CD4-positive, alpha-beta memory T cell (primary cell): ENCODE data around the gene MDM1. TPM values are rescaled to one million over a fixed set of nuclear protein-coding genes. Genes with fewer than 3 reads are reported as not detected.

Source experiments
- CTCF ChIA-PET: fragments of 350-600 bp; sonication (Branson Sonifier 250); formaldehyde crosslinking; loops from one replicate; lab custom pipeline; 2021; ENCODE audit warnings: inconsistent platforms; ENCODE audit not compliant: partially characterized antibody; lab: Charles Lee
- POLR2A ChIA-PET: fragments of 350-600 bp; sonication (Branson Sonifier 250); formaldehyde crosslinking; loops from one replicate; lab custom pipeline; 2021; ENCODE audit not compliant: partially characterized antibody; lab: Charles Lee
- DNase-seq, 5 donors: peaks; one replicate each; pipeline versions ENCODE4 v3.0.0 to v3.0.0-alpha.2; 2020 to 2022; ENCODE audit warnings: mixed read lengths in 1 of 5
- H3K27ac ChIP-seq: one replicate; pipeline ENCODE4 v1.7.0; 2013; ENCODE audit warnings: low read depth, low read length
- H3K27me3 ChIP-seq: 2 replicates; pipeline ENCODE4 v1.7.0; 2013; ENCODE audit warnings: mild to moderate bottlenecking, low read length, moderate library complexity; ENCODE audit not compliant: insufficient read depth
- H3K36me3 ChIP-seq: 2 replicates; pipeline ENCODE4 v1.7.0; 2013; ENCODE audit warnings: mild to moderate bottlenecking, low read length, moderate library complexity; ENCODE audit not compliant: insufficient read depth
- H3K4me1 ChIP-seq: 2 replicates; pipeline ENCODE4 v1.7.0; 2013; ENCODE audit warnings: mild to moderate bottlenecking, low read length, moderate library complexity; ENCODE audit not compliant: insufficient read depth
- H3K4me3 ChIP-seq, 2 donors: one replicate each; pipeline ENCODE4 v1.7.0; 2013; ENCODE audit warnings: low read length in 2 of 2, mild to moderate bottlenecking in 1 of 2
- H3K9me3 ChIP-seq, 2 donors: one replicate each; pipeline ENCODE4 v1.7.0; 2013; ENCODE audit warnings: low read length in 2 of 2, control low read depth in 1 of 2; ENCODE audit not compliant: control insufficient read depth in 1 of 2
- H3K27ac Mint-ChIP-seq, 7 donors: one replicate each; pipeline ENCODE4 v1.8.0; 2020 to 2021; ENCODE audit warnings: mixed read lengths in 7 of 7, mild to moderate bottlenecking in 6 of 7, inconsistent platforms in 3 of 7, moderate library complexity in 3 of 7
- H3K27me3 Mint-ChIP-seq, 2 donors: one replicate each; pipeline ENCODE4 v1.8.0; 2020 to 2021; ENCODE audit warnings: mixed read lengths in 2 of 2
- H3K36me3 Mint-ChIP-seq, 2 donors: one replicate each; pipeline ENCODE4 v1.8.0; 2020 to 2021; ENCODE audit warnings: mixed read lengths in 2 of 2, inconsistent platforms in 1 of 2, mild to moderate bottlenecking in 1 of 2
- H3K4me1 Mint-ChIP-seq, 4 donors: one replicate each; pipeline ENCODE4 v1.8.0; 2020 to 2021; ENCODE audit warnings: mixed read lengths in 4 of 4, mild to moderate bottlenecking in 1 of 4
- H3K4me3 Mint-ChIP-seq, 8 donors: one replicate each; pipeline ENCODE4 v1.8.0; 2020 to 2021; ENCODE audit warnings: mixed read lengths in 8 of 8, mild to moderate bottlenecking in 7 of 8, moderate library complexity in 6 of 8, inconsistent platforms in 3 of 8
- H3K9me3 Mint-ChIP-seq, 8 donors: one replicate each; pipeline ENCODE4 v1.8.0; 2020 to 2021; ENCODE audit warnings: mixed read lengths in 8 of 8, mild to moderate bottlenecking in 5 of 8, inconsistent platforms in 3 of 8, moderate library complexity in 1 of 8
- intact Hi-C: fragments of 100-400 bp; cut with micrococcal nuclease; formaldehyde crosslinking; loops from one replicate; pipeline ENCODE4 v1.15.1; 2023
- polyA plus RNA-seq, 2 donors: library from polyadenylated mRNA; unstranded; fragments of 300-500 nt; fragmentation: Illumina TruSeq; gene quantifications; one replicate each; pipeline ENCODE4 v1.2.3, GENCODE V29; 2021
- total RNA-seq, 2 experiments: library from RNA; stranded (reverse); gene quantifications; one replicate each; pipeline ENCODE4 v1.2.3, GENCODE V29; 2021

Gene MDM1
- total and polyA plus RNA-seq, 4 experiments from 2014 or later: 11.7 to 29.4 (median 20.0) TPM

DNA sequence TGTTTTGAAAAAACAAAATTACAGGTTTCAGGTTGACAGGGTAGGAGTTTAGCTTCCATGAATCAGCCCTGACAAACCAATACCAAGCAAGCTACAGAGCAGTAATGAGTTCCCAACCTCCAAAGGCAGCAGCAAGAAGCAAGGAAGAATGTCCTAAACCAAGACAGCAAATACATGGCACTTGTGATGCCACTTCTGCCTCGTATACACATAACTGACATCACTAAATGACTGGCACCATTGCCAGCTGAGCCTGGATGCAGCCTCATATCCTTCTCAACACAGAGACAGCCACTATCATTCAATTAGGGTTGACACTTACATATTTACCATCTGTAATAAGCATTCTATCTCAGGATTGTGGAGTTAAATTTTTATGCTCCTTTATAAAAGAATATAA, 35.0 kb upstream of the MDM1 start:
- Histone ChIP-seq H3K36me3 (no peaks in the 10 kb centered on the region), H3K27me3 (no peaks in the 10 kb centered on the region), H3K4me3 (no peak overlapping the region), H3K9me3 (no peaks in the 10 kb centered on the region), H3K27ac (no peak overlapping the region), H3K4me1 (peaks cover 63% of the 10 kb centered on the region)
- ChIA-PET CTCF (no interaction called here), POLR2A (interaction anchor here (0.6 to 3.3 kb wide), 2 partner anchors 245 to 259 kb away, joined by 4 to 55 read pairs; partner anchors contain the start of gene RAP1B)
- H3K27ac Mint-ChIP-seq: peak overlapping the region in 6 of 7 donors; percentile 19 to 97 (median 82)
- peak overlapping the region in 4 of 8 donors; percentile 6 to 86 (median 45) for H3K4me3 Mint-ChIP-seq
- intact Hi-C loops: loop anchor here (5.0 kb wide), 1 partner anchor 170 kb away; no protein-coding TSS in a partner anchor
- no peaks in the 10 kb centered on the region for H3K27me3 Mint-ChIP-seq
- no peak for DNase-seq
- H3K4me1 Mint-ChIP-seq: peaks cover 53 to 91% (median 61%) of the 10 kb centered on the region in 4 donors
- H3K36me3 Mint-ChIP-seq: no peaks in the 10 kb centered on the region
- H3K9me3 Mint-ChIP-seq: peaks cover 0 to under 1% (median 0%) of the 10 kb centered on the region in 8 donors

DNA sequence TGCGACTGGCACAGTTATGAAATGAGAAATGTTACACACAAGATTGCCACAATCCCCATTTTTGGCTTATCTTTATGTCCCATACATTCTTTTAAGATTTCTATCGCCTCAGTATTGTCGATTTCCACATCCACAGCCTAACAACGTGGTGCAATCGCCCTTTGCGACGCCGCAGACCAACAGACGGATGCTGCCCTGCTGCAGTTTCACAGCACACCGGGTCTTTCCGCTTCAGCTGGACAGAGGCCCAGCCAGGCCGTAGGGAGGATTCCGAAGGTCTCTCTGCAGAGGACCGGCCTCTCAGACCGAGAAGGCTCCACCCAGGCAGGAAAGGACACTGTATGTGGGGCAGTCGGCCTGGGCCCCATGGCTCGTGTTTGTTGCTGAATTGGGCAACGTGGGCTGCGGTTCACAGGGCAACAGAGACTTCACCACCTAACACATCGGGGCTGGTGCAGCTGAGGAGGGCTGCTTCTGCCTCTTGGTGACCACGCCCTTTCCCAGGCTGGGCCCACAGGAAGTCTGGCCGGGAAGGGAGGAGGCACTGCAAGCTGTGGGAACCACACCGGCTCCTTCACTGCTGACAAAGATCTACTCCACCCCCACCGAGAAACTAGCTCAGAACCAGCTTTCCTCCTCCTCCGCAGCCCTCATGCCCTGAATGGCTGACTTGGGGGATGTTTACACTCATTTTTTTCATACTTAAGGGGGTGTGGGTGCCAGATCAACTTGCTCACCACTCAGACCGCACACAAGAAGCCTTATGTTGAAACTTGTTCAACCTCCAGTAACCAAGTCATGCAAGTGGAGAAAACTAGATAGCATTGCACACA, 32.9 kb upstream of the MDM1 start:
- Mint-ChIP-seq H3K9me3 (peaks cover 0 to 3% (median 0%) of the 10 kb centered on the region in 8 donors), H3K27me3 (no peaks in the 10 kb centered on the region), H3K4me1 (peaks cover 54 to 81% (median 60%) of the 10 kb centered on the region in 4 donors), H3K27ac (peak overlapping the region; percentile 91 to 97 (median 96)), H3K36me3 (no peaks in the 10 kb centered on the region), H3K4me3 (peak overlapping the region; percentile 77 to 92 (median 84))
- no peaks in the 10 kb centered on the region for H3K9me3 ChIP-seq
- peaks cover 59% of the 10 kb centered on the region for H3K4me1 ChIP-seq
- CTCF ChIA-PET: interaction anchor here (0.9 to 2.0 kb wide), 6 partner anchors 9 to 323 kb away, joined by 3 to 8 read pairs (median 4); partner anchors contain the start of gene NUP107
- intact Hi-C loops: loop anchor here (1.0 to 5.0 kb wide), 5 partner anchors 9 to 442 kb away; partner anchors contain the start of gene RAP1B
- POLR2A ChIA-PET: interaction anchor here (0.7 to 3.3 kb wide), 26 partner anchors 9 to 1096 kb away, joined by 3 to 55 read pairs (median 4); partner anchors contain the start of genes CAND1, MDM2, NUP107 and RAP1B
- peak; percentile 82 to 91 (median 88) for DNase-seq
- H3K27me3 ChIP-seq: no peaks in the 10 kb centered on the region
- H3K36me3 ChIP-seq: no peaks in the 10 kb centered on the region
- peak overlapping the region in 1 of 2 donors; percentile 51 for H3K4me3 ChIP-seq
- peak overlapping the region; percentile 76 for H3K27ac ChIP-seq

DNA sequence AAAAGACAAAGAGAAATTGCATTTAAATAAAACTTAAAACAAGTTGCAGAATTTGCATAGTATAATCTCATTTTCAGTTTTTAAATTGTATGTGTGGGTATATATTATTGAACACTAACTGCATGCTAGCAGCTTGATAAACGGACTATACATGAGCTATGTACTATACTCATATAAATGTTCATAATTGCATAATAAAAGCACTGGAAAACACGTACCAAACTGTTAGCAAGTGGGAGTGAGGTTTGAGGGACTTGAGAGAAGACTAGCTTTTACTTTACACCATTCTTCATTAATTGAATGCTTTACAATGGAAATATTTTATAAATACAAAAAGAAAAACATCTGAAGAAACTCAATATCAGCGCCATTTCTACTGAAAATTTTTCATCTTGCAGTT, 32.2 kb upstream of the MDM1 start:
- intact Hi-C loops: loop anchor here (2.0 kb wide), 1 partner anchor 226 kb away; no protein-coding TSS in a partner anchor
- Histone ChIP-seq H3K4me3 (peak overlapping the region in 1 of 2 donors; percentile 51), H3K4me1 (peaks cover 58% of the 10 kb centered on the region), H3K27ac (peak overlapping the region; percentile 76), H3K36me3 (no peaks in the 10 kb centered on the region), H3K27me3 (no peaks in the 10 kb centered on the region), H3K9me3 (no peaks in the 10 kb centered on the region)
- no peak for DNase-seq
- Mint-ChIP-seq H3K36me3 (no peaks in the 10 kb centered on the region), H3K4me1 (peaks cover 55 to 77% (median 62%) of the 10 kb centered on the region in 4 donors), H3K27ac (peak overlapping the region; percentile 91 to 97 (median 96)), H3K9me3 (peaks cover 0 to 3% (median 0%) of the 10 kb centered on the region in 8 donors), H3K4me3 (peak overlapping the region; percentile 77 to 92 (median 84)), H3K27me3 (no peaks in the 10 kb centered on the region)
- ChIA-PET CTCF (interaction anchor here (1.6 kb wide), 1 partner anchor 12 kb away, joined by 5 read pairs; no protein-coding TSS in a partner anchor), POLR2A (interaction anchor here (1.3 to 3.3 kb wide), 8 partner anchors 10 to 443 kb away, joined by 3 to 55 read pairs (median 9); partner anchors contain the start of genes MDM2 and RAP1B)

GRCh38 chr12:68361953-68362352, 29.8 kb upstream of the MDM1 start:
- intact Hi-C loops: no loop called here
- H3K27ac Mint-ChIP-seq: no peak overlapping the region
- Histone ChIP-seq H3K27me3 (no peaks in the 10 kb centered on the region), H3K4me3 (no peak overlapping the region), H3K36me3 (no peaks in the 10 kb centered on the region), H3K4me1 (peaks cover 51% of the 10 kb centered on the region), H3K27ac (no peak overlapping the region), H3K9me3 (no peaks in the 10 kb centered on the region)
- H3K36me3 Mint-ChIP-seq: no peaks in the 10 kb centered on the region
- no peaks in the 10 kb centered on the region for H3K27me3 Mint-ChIP-seq
- CTCF ChIA-PET: interaction anchor here (0.5 kb wide), 1 partner anchor 274 kb away, joined by 3 read pairs; no protein-coding TSS in a partner anchor
- H3K4me1 Mint-ChIP-seq: peaks cover 43 to 65% (median 51%) of the 10 kb centered on the region in 4 donors
- DNase-seq: no peak
- peaks cover 0 to 3% (median 0%) of the 10 kb centered on the region in 8 donors for H3K9me3 Mint-ChIP-seq
- POLR2A ChIA-PET: interaction anchor here (1.2 kb wide), 1 partner anchor 11 kb away, joined by 3 read pairs; no protein-coding TSS in a partner anchor
- H3K4me3 Mint-ChIP-seq: no peak overlapping the region

DNA sequence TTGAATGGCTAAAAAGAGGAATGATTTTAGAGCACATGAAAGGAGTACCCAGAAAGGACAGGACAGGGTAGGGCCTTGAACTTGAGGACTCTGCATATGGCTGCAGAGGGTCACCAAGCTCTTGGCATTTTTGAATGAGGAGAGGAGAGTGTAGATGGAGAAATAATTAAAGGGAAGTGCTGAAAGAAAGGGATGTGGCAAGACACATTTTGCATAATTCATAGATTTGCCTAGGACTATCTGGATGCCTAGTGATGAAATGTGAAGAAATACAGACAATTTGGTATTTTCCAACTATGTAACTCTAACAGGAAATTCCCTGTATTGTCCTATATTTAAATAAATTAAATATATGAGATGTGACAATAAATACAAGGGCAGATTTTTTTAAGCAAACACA, 27.5 kb upstream of the MDM1 start:
- no peaks in the 10 kb centered on the region for H3K27me3 ChIP-seq
- H3K27ac ChIP-seq: no peak overlapping the region
- Mint-ChIP-seq H3K27ac (peak overlapping the region in 3 of 7 donors; percentile 24 to 80 (median 36)), H3K36me3 (no peaks in the 10 kb centered on the region), H3K4me3 (no peak overlapping the region), H3K4me1 (peaks cover 26 to 44% (median 32%) of the 10 kb centered on the region in 4 donors), H3K9me3 (peaks cover 0 to 3% (median 0%) of the 10 kb centered on the region in 8 donors), H3K27me3 (no peaks in the 10 kb centered on the region)
- ChIA-PET POLR2A (interaction anchor here (1.2 to 2.3 kb wide), 9 partner anchors 13 to 448 kb away, joined by 3 to 12 read pairs (median 5); partner anchors contain the start of genes MDM2, NUP107, RAP1B and SLC35E3), CTCF (interaction anchor here (0.7 to 5.8 kb wide), 23 partner anchors 15 to 470 kb away, joined by 3 to 46 read pairs (median 4); partner anchors contain the start of genes NUP107 and RAP1B)
- H3K9me3 ChIP-seq: no peaks in the 10 kb centered on the region
- DNase-seq: no peak
- H3K4me3 ChIP-seq: no peak overlapping the region
- peaks cover 29% of the 10 kb centered on the region for H3K4me1 ChIP-seq
- intact Hi-C loops: loop anchor here (1.0 to 5.0 kb wide), 4 partner anchors 327 to 711 kb away; partner anchors contain the start of genes NUP107 and SLC35E3
- no peaks in the 10 kb centered on the region for H3K36me3 ChIP-seq

DNA sequence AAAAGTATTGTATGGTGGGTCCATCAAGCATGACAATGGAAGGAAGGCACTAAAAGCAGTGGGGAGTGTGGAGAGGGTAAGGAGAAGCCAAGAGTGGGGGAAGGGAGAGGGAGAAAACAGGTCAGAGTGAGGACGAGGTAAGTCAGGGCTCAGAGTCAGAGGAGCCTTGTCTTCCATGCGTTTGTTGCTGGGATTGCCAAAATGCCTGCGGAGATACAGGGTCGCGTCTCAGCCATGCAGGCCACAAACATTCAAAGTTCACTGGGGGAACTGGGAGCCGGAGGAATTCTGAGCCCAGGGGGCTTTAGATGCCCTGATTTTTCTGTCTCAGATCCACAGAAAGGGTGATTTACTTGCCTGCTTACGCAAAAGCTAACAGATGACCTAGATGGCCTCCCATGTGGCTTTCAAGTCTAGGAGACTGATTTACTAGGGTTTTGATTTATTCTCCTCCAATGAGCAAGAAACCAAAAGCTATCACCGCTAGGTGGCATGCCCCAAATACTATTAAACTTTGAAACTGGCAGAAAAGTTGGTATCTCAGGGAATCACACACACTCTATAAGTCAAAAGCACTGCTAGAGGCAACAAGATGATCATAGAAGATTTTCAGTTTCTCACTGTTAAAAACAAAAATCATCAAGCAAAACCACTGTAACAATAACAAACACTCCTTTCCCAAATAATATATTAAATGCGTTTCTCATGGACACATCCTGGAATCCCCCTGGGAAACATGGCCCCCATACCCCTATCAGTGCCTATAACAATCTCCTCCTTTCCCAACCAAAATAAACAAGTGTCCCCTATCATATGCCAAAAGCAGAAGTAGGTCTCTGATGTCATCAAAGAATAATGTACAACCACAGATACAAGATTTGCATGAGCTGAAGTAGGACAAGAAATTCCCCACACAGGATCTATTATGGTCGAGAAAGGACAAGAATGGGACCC, 26.6 kb upstream of the MDM1 start:
- POLR2A ChIA-PET: interaction anchor here (1.2 to 2.3 kb wide), 9 partner anchors 14 to 449 kb away, joined by 3 to 12 read pairs (median 5); partner anchors contain the start of genes MDM2, NUP107, RAP1B and SLC35E3
- H3K27ac Mint-ChIP-seq: peak overlapping the region; percentile 2 to 80 (median 65)
- peaks cover 0 to 3% (median 0%) of the 10 kb centered on the region in 8 donors for H3K9me3 Mint-ChIP-seq
- H3K9me3 ChIP-seq: no peaks in the 10 kb centered on the region
- peak; percentile 71 to 76 (median 74) for DNase-seq
- CTCF ChIA-PET: interaction anchor here (0.6 to 5.8 kb wide), 35 partner anchors 10 to 471 kb away, joined by 3 to 46 read pairs (median 4); partner anchors contain the start of genes NUP107 and RAP1B
- no peak overlapping the region for H3K4me3 Mint-ChIP-seq
- peaks cover 18 to 35% (median 24%) of the 10 kb centered on the region in 4 donors for H3K4me1 Mint-ChIP-seq
- no peaks in the 10 kb centered on the region for H3K27me3 Mint-ChIP-seq
- no peak overlapping the region for H3K4me3 ChIP-seq
- H3K27me3 ChIP-seq: no peaks in the 10 kb centered on the region
- intact Hi-C loops: loop anchor here (1.0 to 5.0 kb wide), 4 partner anchors 327 to 712 kb away; partner anchors contain the start of genes NUP107 and SLC35E3
- no peaks in the 10 kb centered on the region for H3K36me3 ChIP-seq
- H3K27ac ChIP-seq: no peak overlapping the region
- H3K4me1 ChIP-seq: peaks cover 21% of the 10 kb centered on the region
- no peaks in the 10 kb centered on the region for H3K36me3 Mint-ChIP-seq
